ENCODE results near the gene CELA3A. TPM values are rescaled to one million over a fixed set of nuclear protein-coding genes. Genes with fewer than 3 reads are reported as not detected.

The CELA3A gene, protein sequence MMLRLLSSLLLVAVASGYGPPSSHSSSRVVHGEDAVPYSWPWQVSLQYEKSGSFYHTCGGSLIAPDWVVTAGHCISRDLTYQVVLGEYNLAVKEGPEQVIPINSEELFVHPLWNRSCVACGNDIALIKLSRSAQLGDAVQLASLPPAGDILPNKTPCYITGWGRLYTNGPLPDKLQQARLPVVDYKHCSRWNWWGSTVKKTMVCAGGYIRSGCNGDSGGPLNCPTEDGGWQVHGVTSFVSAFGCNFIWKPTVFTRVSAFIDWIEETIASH
- not detected for polyA plus RNA-seq (2013, experiment 1 of 2)
- polyA plus RNA-seq (2013, experiment 2 of 2) = not detected

DNA sequence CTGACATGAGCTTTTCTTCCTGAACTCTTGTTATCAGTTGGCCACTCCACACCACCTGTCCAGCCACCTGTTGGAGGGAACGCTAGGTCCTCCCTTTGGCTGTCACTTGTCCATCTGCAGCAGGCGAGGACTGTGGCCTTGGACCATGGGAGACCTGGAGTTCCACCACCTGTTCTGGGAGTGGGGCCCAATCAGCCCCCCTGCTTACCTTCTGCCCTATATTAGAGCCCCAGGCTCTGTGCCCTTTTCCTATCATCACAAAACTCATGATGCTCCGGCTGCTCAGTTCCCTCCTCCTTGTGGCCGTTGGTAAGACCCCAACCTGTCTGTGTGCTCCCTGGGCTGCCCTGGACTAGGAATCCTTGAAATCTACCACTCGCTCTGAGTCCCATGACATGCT lies at the start of gene CELA3A:
TSS of gene CELA3A (plus strand) at position 249 of the 400 bp plus-strand sequence. CDS start at position 267, 18 bp downstream.
- H3K9ac ChIP-seq (ENCODE audit: low read length) = no peak within 1 kb of the TSS
- no peak within 1 kb of the TSS for H4K91ac ChIP-seq (ENCODE audit: low read length)
- no peak for DNase-seq
- WGBS = 74% methylated on average over 5 of the region's 5 CpGs
- no peak within 1 kb of the TSS for H2AK5ac ChIP-seq (ENCODE audit: low read length, severe bottlenecking)
- no peak within 1 kb of the TSS for H2BK15ac ChIP-seq (ENCODE audit: low read depth, poor library complexity, severe bottlenecking)
- H2AFZ ChIP-seq (ENCODE audit: low read depth, low read length) = no peak within 1 kb of the TSS
- no peak within 1 kb of the TSS for H3K4ac ChIP-seq (ENCODE audit: low read depth in 1 of 2, low read length in 2 of 2)
- no peak within 1 kb of the TSS for H4K8ac ChIP-seq (ENCODE audit: low read length)
- no peak within 1 kb of the TSS for H2BK12ac ChIP-seq (ENCODE audit: low read length in 2 of 2)
- no peaks in the 10 kb centered on the region for H3K36me3 ChIP-seq (ENCODE audit: control insufficient read depth in 1 of 2, insufficient read depth in 2 of 2, low read depth in 1 of 2, low read length in 2 of 2)
- H2BK120ac ChIP-seq (ENCODE audit: low read depth, low read length) = no peak within 1 kb of the TSS
- no peak within 1 kb of the TSS for H3K27ac ChIP-seq (ENCODE audit: low read length, poor library complexity, severe bottlenecking)
- no peak within 1 kb of the TSS for H3K23ac ChIP-seq (ENCODE audit: low read length in 2 of 2)
- H2BK5ac ChIP-seq (ENCODE audit: low read depth, low read length, poor library complexity, severe bottlenecking) = no peak within 1 kb of the TSS
- H3K9me3 ChIP-seq (ENCODE audit: control insufficient read depth, low read length) = no peaks in the 10 kb centered on the region
- no peaks in the 10 kb centered on the region for H3K79me1 ChIP-seq (replicated peaks; ENCODE audit: low read length, poor library complexity, severe bottlenecking)
- H3K27me3 ChIP-seq (ENCODE audit: control insufficient read depth in 1 of 2, insufficient read depth in 1 of 2, low read length in 2 of 2) = peaks cover 0 to 4% of the 10 kb centered on the region in 2 experiments
- H3K18ac ChIP-seq (ENCODE audit: low read depth in 1 of 2, low read length in 2 of 2) = no peak within 1 kb of the TSS
- H3K4me3 ChIP-seq (ENCODE audit: insufficient read depth in 1 of 2, low read depth in 1 of 2, low read length in 2 of 2) = no peak within 1 kb of the TSS
- H3K4me1 ChIP-seq (ENCODE audit: control insufficient read depth, insufficient read depth, low read depth, low read length) = peaks cover 1% of the 10 kb centered on the region
- H3K4me2 ChIP-seq (ENCODE audit: low read length, poor library complexity, severe bottlenecking) = no peak within 1 kb of the TSS
- H3K14ac ChIP-seq (ENCODE audit: low read length in 2 of 2) = no peak within 1 kb of the TSS

DNA sequence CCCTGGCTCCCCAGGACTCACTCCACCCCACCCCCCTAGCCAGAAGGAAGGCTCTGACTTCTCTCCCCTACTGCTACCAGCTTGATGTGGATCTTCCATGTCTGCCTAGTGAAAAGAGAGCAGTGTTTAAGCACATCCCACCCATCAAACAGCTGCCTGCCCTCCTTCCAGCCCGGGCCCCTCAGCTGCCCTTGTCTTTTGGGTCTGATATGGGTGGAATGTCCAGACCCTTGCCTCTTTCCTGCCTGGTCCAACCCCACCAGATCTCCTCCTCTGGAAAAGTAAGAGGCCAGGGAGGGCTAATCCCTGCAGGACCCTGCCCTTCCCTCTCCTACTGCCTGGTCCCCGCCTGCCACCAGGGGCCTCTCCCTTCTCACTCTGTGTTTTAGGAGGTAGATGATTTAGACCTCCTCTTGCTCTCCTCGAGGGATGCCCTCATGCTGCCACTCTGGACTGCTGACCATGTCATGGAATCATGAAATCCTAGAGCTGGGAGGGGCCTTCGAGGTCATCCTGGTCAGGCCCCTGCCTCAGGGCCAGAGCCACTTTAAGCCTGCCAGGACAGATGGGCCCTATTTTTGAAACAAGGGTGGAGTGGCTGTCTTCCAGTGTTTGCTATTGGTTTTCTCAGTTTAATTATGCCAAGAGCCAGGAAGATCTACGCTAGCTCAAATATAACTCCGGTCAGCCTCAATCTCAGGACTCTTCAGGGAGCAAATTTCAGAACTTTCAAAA lies 48.5 kb upstream of the CELA3A start:
- DNase-seq = no peak
- H3K27ac ChIP-seq (ENCODE audit: low read length, poor library complexity, severe bottlenecking) = no peak overlapping the region
- H2BK5ac ChIP-seq (ENCODE audit: low read depth, low read length, poor library complexity, severe bottlenecking) = no peak overlapping the region
- no peak overlapping the region for H3K23ac ChIP-seq (ENCODE audit: low read length in 2 of 2)
- no peak overlapping the region for H3K9ac ChIP-seq (ENCODE audit: low read length)
- H2BK120ac ChIP-seq (ENCODE audit: low read depth, low read length) = no peak overlapping the region
- H3K14ac ChIP-seq (ENCODE audit: low read length in 2 of 2) = no peak overlapping the region
- no peak overlapping the region for H2BK15ac ChIP-seq (ENCODE audit: low read depth, poor library complexity, severe bottlenecking)
- WGBS = 80% methylated on average over 6 of the region's 6 CpGs
- H4K91ac ChIP-seq (ENCODE audit: low read length) = no peak overlapping the region
- no peak overlapping the region for H3K4me2 ChIP-seq (ENCODE audit: low read length, poor library complexity, severe bottlenecking)
- H3K4ac ChIP-seq (ENCODE audit: low read depth in 1 of 2, low read length in 2 of 2) = no peak overlapping the region
- no peak overlapping the region for H2AFZ ChIP-seq (ENCODE audit: low read depth, low read length)
- no peak overlapping the region for H4K8ac ChIP-seq (ENCODE audit: low read length)
- H3K9me3 ChIP-seq (ENCODE audit: control insufficient read depth, low read length) = no peaks in the 10 kb centered on the region
- no peaks in the 10 kb centered on the region for H3K36me3 ChIP-seq (ENCODE audit: control insufficient read depth in 1 of 2, insufficient read depth in 2 of 2, low read depth in 1 of 2, low read length in 2 of 2)
- no peaks in the 10 kb centered on the region for H3K79me1 ChIP-seq (replicated peaks; ENCODE audit: low read length, poor library complexity, severe bottlenecking)
- no peak overlapping the region for H2AK5ac ChIP-seq (ENCODE audit: low read length, severe bottlenecking)
- H2BK12ac ChIP-seq (ENCODE audit: low read length in 2 of 2) = peak overlapping the region in 1 of 2 experiments; percentile 29
- peaks cover 27% of the 10 kb centered on the region for H3K4me1 ChIP-seq (ENCODE audit: control insufficient read depth, insufficient read depth, low read depth, low read length)
- no peak overlapping the region for H3K4me3 ChIP-seq (ENCODE audit: insufficient read depth in 1 of 2, low read depth in 1 of 2, low read length in 2 of 2)
- H3K27me3 ChIP-seq (ENCODE audit: control insufficient read depth in 1 of 2, insufficient read depth in 1 of 2, low read length in 2 of 2) = peaks cover 0 to 3% of the 10 kb centered on the region in 2 experiments
- no peak overlapping the region for H3K18ac ChIP-seq (ENCODE audit: low read depth in 1 of 2, low read length in 2 of 2)

DNA sequence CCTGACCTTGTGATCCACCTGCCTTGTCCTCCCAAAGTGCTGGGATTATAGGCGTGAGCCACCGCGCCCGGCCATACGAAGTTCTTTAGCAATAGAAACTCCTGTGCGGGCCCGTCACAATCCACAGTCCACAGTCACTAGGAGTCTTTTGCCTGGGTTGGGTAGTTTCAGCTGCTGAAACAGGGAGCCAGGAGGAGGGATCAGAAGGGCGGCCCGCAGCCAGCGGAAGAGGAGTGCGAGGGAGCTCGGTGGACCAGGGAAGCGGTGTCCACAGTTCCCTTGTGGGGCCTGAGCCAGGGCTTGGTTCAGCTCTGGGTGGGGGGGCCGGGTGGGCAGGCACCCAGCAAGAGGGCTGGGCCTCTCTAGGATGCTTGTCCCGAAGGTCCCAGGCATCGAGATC lies 46.4 kb upstream of the CELA3A start:
- Histone ChIP-seq H4K8ac (ENCODE audit: low read length) (peak overlapping the region; percentile 97), H3K4ac (ENCODE audit: low read depth in 1 of 2, low read length in 2 of 2) (no peak overlapping the region), H3K27me3 (ENCODE audit: control insufficient read depth in 1 of 2, insufficient read depth in 1 of 2, low read length in 2 of 2) (peaks cover 0 to 3% of the 10 kb centered on the region in 2 experiments), H2BK120ac (ENCODE audit: low read depth, low read length) (peak overlapping the region; percentile 27), H2AK5ac (ENCODE audit: low read length, severe bottlenecking) (peak overlapping the region; percentile 49), H3K14ac (ENCODE audit: low read length in 2 of 2) (no peak overlapping the region), H3K4me1 (ENCODE audit: control insufficient read depth, insufficient read depth, low read depth, low read length) (peaks cover 27% of the 10 kb centered on the region), H3K4me2 (ENCODE audit: low read length, poor library complexity, severe bottlenecking) (no peak overlapping the region), H3K4me3 (ENCODE audit: insufficient read depth in 1 of 2, low read depth in 1 of 2, low read length in 2 of 2) (no peak overlapping the region), H2BK5ac (ENCODE audit: low read depth, low read length, poor library complexity, severe bottlenecking) (no peak overlapping the region), H4K91ac (ENCODE audit: low read length) (no peak overlapping the region), H3K27ac (ENCODE audit: low read length, poor library complexity, severe bottlenecking) (no peak overlapping the region), H2BK12ac (ENCODE audit: low read length in 2 of 2) (no peak overlapping the region), H3K9ac (ENCODE audit: low read length) (peak overlapping the region; percentile 61), H2AFZ (ENCODE audit: low read depth, low read length) (no peak overlapping the region), H3K9me3 (ENCODE audit: control insufficient read depth, low read length) (no peaks in the 10 kb centered on the region), H3K18ac (ENCODE audit: low read depth in 1 of 2, low read length in 2 of 2) (peak overlapping the region; percentile 65 to 95), H3K23ac (ENCODE audit: low read length in 2 of 2) (no peak overlapping the region), H3K36me3 (ENCODE audit: control insufficient read depth in 1 of 2, insufficient read depth in 2 of 2, low read depth in 1 of 2, low read length in 2 of 2) (no peaks in the 10 kb centered on the region), H2BK15ac (ENCODE audit: low read depth, poor library complexity, severe bottlenecking) (peak overlapping the region; percentile 75), H3K79me1 (replicated peaks; ENCODE audit: low read length, poor library complexity, severe bottlenecking) (no peaks in the 10 kb centered on the region)
- WGBS = 87% methylated on average over 15 of the region's 16 CpGs
- no peak for DNase-seq

Measured in mesenchymal stem cell (in vitro differentiated cells and primary cell).